ENCODE results near the gene GPR34. TPM values are rescaled to one million over a fixed set of nuclear protein-coding genes. Genes with fewer than 3 reads are reported as not detected.

The GPR34 gene
- total RNA-seq, 4 donors from 2014 or later: 3.4 to 12.1 (median 8.5) TPM

DNA sequence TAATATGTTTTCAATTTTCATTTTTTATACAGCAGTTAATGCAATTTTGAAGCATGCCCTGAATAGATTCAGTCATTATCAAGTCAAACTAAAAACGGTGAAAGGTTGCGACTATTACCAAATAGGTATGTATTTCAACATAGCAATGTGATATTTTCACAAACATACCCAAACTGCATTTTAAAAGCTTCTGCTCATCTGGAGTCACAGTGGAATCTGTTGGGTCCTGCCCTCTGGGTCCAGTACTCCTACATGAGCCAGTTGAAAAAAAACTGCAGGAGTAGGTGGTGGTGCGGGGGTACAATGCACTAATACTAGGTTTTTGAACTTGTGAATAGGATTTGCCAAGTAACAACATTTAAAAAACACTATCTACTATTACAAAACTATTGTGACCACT lies 938 bp downstream of the GPR34 start:
- 87 to 96% methylated on average over 3 of the region's 3 CpGs for WGBS, 2 donors

GRCh38 chrX:41692162-41692749 lies 3.5 kb downstream of the GPR34 start:
- TF ChIP-seq, protein P1, sequence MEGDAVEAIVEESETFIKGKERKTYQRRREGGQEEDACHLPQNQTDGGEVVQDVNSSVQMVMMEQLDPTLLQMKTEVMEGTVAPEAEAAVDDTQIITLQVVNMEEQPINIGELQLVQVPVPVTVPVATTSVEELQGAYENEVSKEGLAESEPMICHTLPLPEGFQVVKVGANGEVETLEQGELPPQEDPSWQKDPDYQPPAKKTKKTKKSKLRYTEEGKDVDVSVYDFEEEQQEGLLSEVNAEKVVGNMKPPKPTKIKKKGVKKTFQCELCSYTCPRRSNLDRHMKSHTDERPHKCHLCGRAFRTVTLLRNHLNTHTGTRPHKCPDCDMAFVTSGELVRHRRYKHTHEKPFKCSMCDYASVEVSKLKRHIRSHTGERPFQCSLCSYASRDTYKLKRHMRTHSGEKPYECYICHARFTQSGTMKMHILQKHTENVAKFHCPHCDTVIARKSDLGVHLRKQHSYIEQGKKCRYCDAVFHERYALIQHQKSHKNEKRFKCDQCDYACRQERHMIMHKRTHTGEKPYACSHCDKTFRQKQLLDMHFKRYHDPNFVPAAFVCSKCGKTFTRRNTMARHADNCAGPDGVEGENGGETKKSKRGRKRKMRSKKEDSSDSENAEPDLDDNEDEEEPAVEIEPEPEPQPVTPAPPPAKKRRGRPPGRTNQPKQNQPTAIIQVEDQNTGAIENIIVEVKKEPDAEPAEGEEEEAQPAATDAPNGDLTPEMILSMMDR (IDR thresholded peaks at IDR 0.05): no peak
- TF ChIP-seq POLR2A (IDR thresholded peaks at IDR 0.05): no peak
- no peak overlapping the region for H3K27ac ChIP-seq
- no peaks in the 10 kb centered on the region for H3K9me3 ChIP-seq
- H3K4me3 ChIP-seq (replicated peaks in 1 of 3): no peak overlapping the region
- DNase-seq: no peak
- no peaks in the 10 kb centered on the region for H3K27me3 ChIP-seq
- WGBS, 2 donors: 76 to 90% methylated on average over 1 of the region's 1 CpG
- intact Hi-C loops (cut with DNase I): no loop called here
- no peaks in the 10 kb centered on the region for H3K4me1 ChIP-seq
- H3K36me3 ChIP-seq: no peaks in the 10 kb centered on the region

More for the DNA sequence above, 938 bp downstream of the GPR34 start:
- H3K4me1 ChIP-seq: no peaks in the 10 kb centered on the region
- TF ChIP-seq POLR2A (IDR thresholded peaks at IDR 0.05): no peak
- TF ChIP-seq, protein P1 (IDR thresholded peaks at IDR 0.05): no peak
- DNase-seq: no peak
- intact Hi-C loops (cut with DNase I): no loop called here
- no peaks in the 10 kb centered on the region for H3K27me3 ChIP-seq
- no peak overlapping the region for H3K27ac ChIP-seq
- H3K4me3 ChIP-seq (replicated peaks in 1 of 3): no peak overlapping the region
- no peaks in the 10 kb centered on the region for H3K9me3 ChIP-seq
- H3K36me3 ChIP-seq: no peaks in the 10 kb centered on the region

GRCh38 chrX:41693024-41693423 lies 4.3 kb downstream of the GPR34 start:
- Histone ChIP-seq H3K4me3 (replicated peaks in 1 of 3) (no peak overlapping the region), H3K36me3 (no peaks in the 10 kb centered on the region), H3K27ac (no peak overlapping the region), H3K27me3 (no peaks in the 10 kb centered on the region), H3K9me3 (no peaks in the 10 kb centered on the region), H3K4me1 (no peaks in the 10 kb centered on the region)
- DNase-seq: no peak
- no peak for TF ChIP-seq POLR2A (IDR thresholded peaks at IDR 0.05)
- TF ChIP-seq, protein P1 (IDR thresholded peaks at IDR 0.05): no peak
- 96% methylated on average over 2 to 3 of the region's 3 CpGs for WGBS, 2 donors
- intact Hi-C loops (cut with DNase I): no loop called here

DNA sequence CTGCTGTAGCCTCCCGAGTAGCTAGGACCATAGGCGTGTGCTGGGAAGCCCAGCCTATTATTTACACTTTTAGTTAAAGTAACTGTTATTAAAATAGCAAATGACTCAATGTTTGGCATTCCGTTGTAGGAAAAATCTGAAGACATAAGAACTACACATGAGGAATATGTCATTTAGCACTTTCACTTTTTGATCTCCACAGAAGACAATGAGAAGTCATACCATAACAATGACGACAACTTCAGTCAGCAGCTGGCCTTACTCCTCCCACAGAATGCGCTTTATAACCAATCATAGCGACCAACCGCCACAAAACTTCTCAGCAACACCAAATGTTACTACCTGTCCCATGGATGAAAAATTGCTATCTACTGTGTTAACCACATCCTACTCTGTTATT lies 6.7 kb downstream of the GPR34 start:
- TF ChIP-seq, protein P1 (IDR thresholded peaks at IDR 0.05): no peak
- no peak for TF ChIP-seq POLR2A (IDR thresholded peaks at IDR 0.05)
- intact Hi-C loops (cut with DNase I): no loop called here
- no peak overlapping the region for H3K4me3 ChIP-seq (replicated peaks in 1 of 3)
- no peak for DNase-seq
- WGBS, 2 donors: 83 to 89% methylated on average over 7 of the region's 7 CpGs
- no peaks in the 10 kb centered on the region for H3K9me3 ChIP-seq
- H3K36me3 ChIP-seq: no peaks in the 10 kb centered on the region
- H3K4me1 ChIP-seq: no peaks in the 10 kb centered on the region
- H3K27ac ChIP-seq: no peak overlapping the region
- no peaks in the 10 kb centered on the region for H3K27me3 ChIP-seq

- no peak for DNase-seq
- no peaks in the 10 kb centered on the region for H3K36me3 ChIP-seq
- H3K27me3 ChIP-seq: no peaks in the 10 kb centered on the region
- H3K4me3 ChIP-seq (replicated peaks in 1 of 3): no peak overlapping the region
- TF ChIP-seq, protein P1 (IDR thresholded peaks at IDR 0.05): no peak
- no peak for TF ChIP-seq POLR2A (IDR thresholded peaks at IDR 0.05)
- no peaks in the 10 kb centered on the region for H3K4me1 ChIP-seq
- no peaks in the 10 kb centered on the region for H3K9me3 ChIP-seq
- no peak overlapping the region for H3K27ac ChIP-seq
- intact Hi-C loops (cut with DNase I): no loop called here
These were observed 14.8 kb downstream of the GPR34 start for GRCh38 chrX:41703574-41704029.
